Activated T-cell treated with anti-CD3 and anti-CD28 coated beads for 1 hour (primary cell): ENCODE measurements around the gene CRTAC1.
A peak's percentile ranks its signal among the peaks of the same experiment; 100 is the strongest.

ENCODE experiments used
- DNase-seq: peaks from one replicate; pipeline ENCODE4 v3.0.0-alpha.2; 2020; ENCODE audit warnings: low read depth

Gene CRTAC1

GRCh38 chr10:97924678-97925077 is 105.7 kb downstream of the CRTAC1 start:
- no peak for DNase-seq

GRCh38 chr10:97923476-97923875 is 106.9 kb downstream of the CRTAC1 start:
- DNase-seq, result no peak

GRCh38 chr10:97923057-97923456 is 107.4 kb downstream of the CRTAC1 start:
- no peak for DNase-seq

GRCh38 chr10:97922022-97922758 is 108.2 kb downstream of the CRTAC1 start:
- DNase-seq, result no peak

- no peak for DNase-seq
These were observed 108.8 kb downstream of the CRTAC1 start for GRCh38 chr10:97921581-97922021.

GRCh38 chr10:97920865-97921264 is 109.6 kb downstream of the CRTAC1 start:
- DNase-seq, result no peak

GRCh38 chr10:97919012-97919411 is 111.4 kb downstream of the CRTAC1 start:
- DNase-seq, result no peak

GRCh38 chr10:97916586-97916985 is 113.8 kb downstream of the CRTAC1 start:
- DNase-seq, result no peak

- no peak for DNase-seq
These were observed 114.9 kb downstream of the CRTAC1 start for GRCh38 chr10:97915346-97916131.

GRCh38 chr10:97914837-97915211 is 115.6 kb downstream of the CRTAC1 start:
- DNase-seq, result peak; percentile 66

GRCh38 chr10:97914171-97914836 is 116.1 kb downstream of the CRTAC1 start:
- DNase-seq, result no peak

- no peak for DNase-seq
These were observed 116.8 kb downstream of the CRTAC1 start for GRCh38 chr10:97913614-97914013.

GRCh38 chr10:97913193-97913592 is 117.2 kb downstream of the CRTAC1 start:
- no peak for DNase-seq

- DNase-seq, result no peak
These were observed 119.2 kb downstream of the CRTAC1 start for GRCh38 chr10:97911217-97911616.

GRCh38 chr10:97910661-97911060 is 119.8 kb downstream of the CRTAC1 start:
- DNase-seq, result no peak

GRCh38 chr10:97907830-97908229 is 122.6 kb downstream of the CRTAC1 start:
- DNase-seq, result no peak

GRCh38 chr10:97907211-97907610 is 123.2 kb downstream of the CRTAC1 start:
- no peak for DNase-seq

GRCh38 chr10:97905276-97905675 is 125.1 kb downstream of the CRTAC1 start:
- DNase-seq, result no peak

- DNase-seq, result no peak
These were observed 125.8 kb downstream of the CRTAC1 start for GRCh38 chr10:97904576-97904975.

GRCh38 chr10:97904018-97904381 is 126.4 kb downstream of the CRTAC1 start:
- no peak for DNase-seq

- DNase-seq, result no peak
These were observed 127.0 kb downstream of the CRTAC1 start for GRCh38 chr10:97903128-97904017.

GRCh38 chr10:97901381-97901780 is 129.0 kb downstream of the CRTAC1 start:
- DNase-seq, result no peak
